ENCODE results near the gene NR2F6. TPM values are rescaled to one million over a fixed set of nuclear protein-coding genes. Genes with fewer than 3 reads are reported as not detected.

NR2F6 gene
- total RNA-seq, 5 donors from 2014 or later (not counting 1 experiment from before 2014, with no cell fraction given) = 0.55 to 6.4 (median 2.8) TPM

DNA sequence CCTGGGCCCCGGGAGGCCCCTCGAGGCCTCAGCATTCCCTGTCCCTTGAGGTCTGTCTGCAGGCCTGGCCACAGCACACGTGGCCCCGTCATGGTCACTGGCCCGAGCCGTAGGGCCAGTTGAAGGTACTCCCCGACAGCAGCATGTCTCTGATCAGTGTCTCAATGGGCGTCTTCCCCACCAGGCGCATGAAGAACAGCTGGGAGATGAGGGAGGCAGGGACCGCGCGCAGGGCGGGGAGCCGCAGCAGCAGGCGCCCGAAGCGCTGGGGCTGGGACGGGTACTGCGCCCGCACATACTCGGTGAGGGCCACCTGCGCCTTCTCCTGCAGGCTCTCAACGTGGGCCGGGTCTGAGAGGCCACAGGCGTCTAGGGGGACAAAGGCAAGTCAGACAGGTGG is 13.5 kb downstream of the NR2F6 start:
- CTCF ChIA-PET = no interaction called here
- Histone ChIP-seq H3K27ac (ENCODE audit: low read length) (no peak overlapping the region), H3K27me3 (replicated peaks in 1 of 2; ENCODE audit: control insufficient read depth in 2 of 2, extremely low read depth in 1 of 2, insufficient read depth in 2 of 2, low read length in 1 of 2) (peaks cover 0 to 2% of the 10 kb centered on the region in 2 experiments), H3K4me1 (ENCODE audit: control insufficient read depth in 1 of 2, extremely low read depth in 1 of 2, insufficient read depth in 2 of 2, low read length in 2 of 2) (peaks cover 6 to 28% of the 10 kb centered on the region in 2 experiments), H3K9me3 (no peaks in the 10 kb centered on the region), H3K4me3 (ENCODE audit: control insufficient read depth in 1 of 2, extremely low read depth in 1 of 2, low read length in 1 of 2) (no peak overlapping the region), H3K36me3 (ENCODE audit: control insufficient read depth in 2 of 2, extremely low read depth in 1 of 2, insufficient read depth in 1 of 2, low read length in 1 of 2) (peaks cover 9 to 15% of the 10 kb centered on the region in 2 donors)
- Mint-ChIP-seq H3K36me3 (no peaks in the 10 kb centered on the region), H3K4me3 (no peak overlapping the region), H3K27ac (no peak overlapping the region), H3K4me1 (peaks cover 7 to 19% (median 16%) of the 10 kb centered on the region in 3 donors), H3K9me3 (no peaks in the 10 kb centered on the region), H3K27me3 (no peaks in the 10 kb centered on the region)
- POLR2A ChIA-PET = no interaction called here
- ATAC-seq (replicated peaks in 1 of 4) (no peak), DNase-seq (no peak)
- WGBS (ENCODE audit: insufficient coverage) = 98% methylated on average over 23 of the region's 25 CpGs

GRCh38 chr19:17229890-17230289 is 15.8 kb downstream of the NR2F6 start:
- CTCF ChIA-PET = no interaction called here
- H3K27me3 Mint-ChIP-seq = no peaks in the 10 kb centered on the region
- POLR2A ChIA-PET = no interaction called here
- no peaks in the 10 kb centered on the region for H3K9me3 Mint-ChIP-seq
- Histone ChIP-seq H3K4me1 (ENCODE audit: control insufficient read depth in 1 of 2, extremely low read depth in 1 of 2, insufficient read depth in 2 of 2, low read length in 2 of 2) (peaks cover 4 to 32% of the 10 kb centered on the region in 2 experiments), H3K9me3 (no peaks in the 10 kb centered on the region), H3K27me3 (replicated peaks in 1 of 2; ENCODE audit: control insufficient read depth in 2 of 2, extremely low read depth in 1 of 2, insufficient read depth in 2 of 2, low read length in 1 of 2) (peaks cover 0 to 2% of the 10 kb centered on the region in 2 experiments), H3K36me3 (ENCODE audit: control insufficient read depth in 2 of 2, extremely low read depth in 1 of 2, insufficient read depth in 1 of 2, low read length in 1 of 2) (peaks cover 9 to 15% of the 10 kb centered on the region in 2 donors), H3K4me3 (ENCODE audit: control insufficient read depth in 1 of 2, extremely low read depth in 1 of 2, low read length in 1 of 2) (no peak overlapping the region), H3K27ac (ENCODE audit: low read length) (no peak overlapping the region)
- no peak overlapping the region for H3K27ac Mint-ChIP-seq
- H3K4me3 Mint-ChIP-seq = no peak overlapping the region
- 77% methylated on average over 3 of the region's 3 CpGs for WGBS (ENCODE audit: insufficient coverage)
- no peaks in the 10 kb centered on the region for H3K36me3 Mint-ChIP-seq
- DNase-seq = no peak
- no peak for ATAC-seq (replicated peaks in 1 of 4)
- H3K4me1 Mint-ChIP-seq = peaks cover 13 to 26% (median 22%) of the 10 kb centered on the region in 3 donors

- H3K4me3 Mint-ChIP-seq = peak overlapping the region in 1 of 3 donors; percentile 91
- ChIA-PET POLR2A (no interaction called here), CTCF (interaction anchor here in 1 of 2 donors (2.3 kb wide), 1 partner anchor 39 kb away, joined by 6 read pairs; the partner anchor contains the start of gene BABAM1)
Observed at GRCh38 chr19:17227798-17228367, 17.8 kb downstream of the NR2F6 start.

DNA sequence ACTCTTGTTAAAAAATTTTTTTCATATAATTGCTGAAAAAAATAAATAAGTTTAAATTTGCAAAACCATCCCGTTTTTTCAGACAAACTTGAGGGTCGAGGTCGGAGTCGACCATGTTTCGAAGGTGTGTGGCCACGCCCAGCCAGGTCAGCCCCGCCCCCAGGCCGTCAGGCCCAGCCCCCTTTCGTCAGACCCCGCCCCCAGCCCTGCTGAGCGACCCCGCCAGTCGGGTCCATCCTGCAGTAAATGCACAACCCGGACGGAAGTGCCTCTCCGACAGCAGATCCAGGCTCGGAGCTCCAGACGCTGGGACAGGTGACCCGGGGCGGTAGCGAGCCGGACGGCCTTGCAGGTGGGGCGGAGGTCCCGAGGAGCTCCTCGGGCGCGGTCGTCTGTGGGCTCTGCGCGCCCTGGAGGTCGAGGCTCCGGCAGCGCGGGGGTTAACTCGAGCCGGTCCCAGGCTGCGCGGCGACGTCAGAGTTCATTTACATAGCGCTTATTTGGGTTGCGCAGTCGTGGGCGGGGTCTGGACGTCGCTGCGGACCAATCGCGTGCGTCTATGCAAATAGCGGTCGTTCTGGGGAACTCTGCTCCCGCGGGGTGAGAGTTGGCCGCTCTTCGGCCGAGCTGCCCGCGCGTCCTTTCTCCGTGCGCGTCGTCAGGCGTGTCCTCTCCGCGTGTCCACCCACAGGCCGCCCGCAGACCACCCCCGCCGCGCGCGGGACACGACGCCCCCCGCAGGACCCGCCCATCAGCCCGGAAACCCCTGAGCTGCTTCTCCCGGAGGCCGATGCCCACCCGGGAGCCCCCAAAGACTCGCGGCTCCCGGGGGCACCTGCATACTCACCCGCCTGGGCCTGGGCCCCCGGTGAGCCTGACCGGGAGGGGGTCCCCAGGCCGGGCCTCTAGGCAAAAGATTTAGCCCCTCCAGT is 19.5 kb downstream of the NR2F6 start, which contains the start of gene OCEL1:
Gene OCEL1 (plus strand): TSS at position 225 of the 932 bp plus-strand sequence. CDS start 22 bp downstream, at position 247.
- peak within 1 kb of the TSS; percentile 79 for H3K27ac ChIP-seq (ENCODE audit: low read length)
- peak within 1 kb of the TSS; percentile 85 to 95 (median 91) for H3K4me3 Mint-ChIP-seq
- no peaks in the 10 kb centered on the region for H3K9me3 Mint-ChIP-seq
- peaks cover 7 to 15% (median 9%) of the 10 kb centered on the region in 3 donors for H3K4me1 Mint-ChIP-seq
- ChIA-PET POLR2A (interaction anchor here in 1 of 2 donors (0.6 to 0.7 kb wide), 2 partner anchors 17 to 843 kb away, joined by 4 to 12 read pairs; no protein-coding TSS in a partner anchor), CTCF (interaction anchor here (0.7 to 2.3 kb wide), 4 partner anchors 11 to 710 kb away, joined by 3 to 6 read pairs (median 4); partner anchors contain the start of genes BABAM1 (in 1 of the 2) and USE1 (in 1 of the 2))
- H3K27me3 ChIP-seq (replicated peaks in 1 of 2; ENCODE audit: control insufficient read depth in 2 of 2, extremely low read depth in 1 of 2, insufficient read depth in 2 of 2, low read length in 1 of 2) = no peaks in the 10 kb centered on the region
- H3K36me3 ChIP-seq (ENCODE audit: control insufficient read depth in 2 of 2, extremely low read depth in 1 of 2, insufficient read depth in 1 of 2, low read length in 1 of 2) = peaks cover 4 to 6% of the 10 kb centered on the region in 2 donors
- H3K4me3 ChIP-seq (ENCODE audit: control insufficient read depth in 1 of 2, extremely low read depth in 1 of 2, low read length in 1 of 2) = peak within 1 kb of the TSS; percentile 60 to 73
- ATAC-seq (replicated peaks in 1 of 4) (peak; percentile 90 to 93 (median 92)), DNase-seq (peak; percentile 90 to 99 (median 95))
- peaks cover 0 to 23% of the 10 kb centered on the region in 2 experiments for H3K4me1 ChIP-seq (ENCODE audit: control insufficient read depth in 1 of 2, extremely low read depth in 1 of 2, insufficient read depth in 2 of 2, low read length in 2 of 2)
- WGBS (ENCODE audit: insufficient coverage) = under 1% methylated on average over 90 of the region's 90 CpGs
- H3K27ac Mint-ChIP-seq = peak within 1 kb of the TSS; percentile 97 to 99
- H3K36me3 Mint-ChIP-seq = no peaks in the 10 kb centered on the region
- H3K27me3 Mint-ChIP-seq = no peaks in the 10 kb centered on the region
- H3K9me3 ChIP-seq = no peaks in the 10 kb centered on the region

More at GRCh38 chr19:17227798-17228367, 17.8 kb downstream of the NR2F6 start:
- Mint-ChIP-seq H3K9me3 (no peaks in the 10 kb centered on the region), H3K27ac (no peak overlapping the region), H3K4me1 (peaks cover 7 to 15% (median 9%) of the 10 kb centered on the region in 3 donors), H3K27me3 (no peaks in the 10 kb centered on the region), H3K36me3 (no peaks in the 10 kb centered on the region)
- DNase-seq = no peak
- no peak overlapping the region for H3K27ac ChIP-seq (ENCODE audit: low read length)
- no peaks in the 10 kb centered on the region for H3K9me3 ChIP-seq
- ATAC-seq (replicated peaks in 1 of 4) = no peak
- peaks cover 9 to 15% of the 10 kb centered on the region in 2 donors for H3K36me3 ChIP-seq (ENCODE audit: control insufficient read depth in 2 of 2, extremely low read depth in 1 of 2, insufficient read depth in 1 of 2, low read length in 1 of 2)
- H3K4me3 ChIP-seq (ENCODE audit: control insufficient read depth in 1 of 2, extremely low read depth in 1 of 2, low read length in 1 of 2) = no peak overlapping the region
- peaks cover 0 to 2% of the 10 kb centered on the region in 2 experiments for H3K27me3 ChIP-seq (replicated peaks in 1 of 2; ENCODE audit: control insufficient read depth in 2 of 2, extremely low read depth in 1 of 2, insufficient read depth in 2 of 2, low read length in 1 of 2)
- H3K4me1 ChIP-seq (ENCODE audit: control insufficient read depth in 1 of 2, extremely low read depth in 1 of 2, insufficient read depth in 2 of 2, low read length in 2 of 2) = peaks cover 0 to 23% of the 10 kb centered on the region in 2 experiments
- 87% methylated on average over 8 of the region's 13 CpGs for WGBS (ENCODE audit: insufficient coverage)

GRCh38 chr19:17225053-17225452 is 20.7 kb downstream of the NR2F6 start:
- ATAC-seq (replicated peaks in 1 of 4) (no peak), DNase-seq (no peak)
- peak overlapping the region in 1 of 2 donors; percentile 73 for H3K4me3 ChIP-seq (ENCODE audit: control insufficient read depth in 1 of 2, extremely low read depth in 1 of 2, low read length in 1 of 2)
- H3K4me3 Mint-ChIP-seq = peak overlapping the region; percentile 55 to 85 (median 61)
- H3K9me3 Mint-ChIP-seq = no peaks in the 10 kb centered on the region
- H3K36me3 ChIP-seq (ENCODE audit: control insufficient read depth in 2 of 2, extremely low read depth in 1 of 2, insufficient read depth in 1 of 2, low read length in 1 of 2) = peaks cover 0 to 6% of the 10 kb centered on the region in 2 donors
- no peak overlapping the region for H3K27ac ChIP-seq (ENCODE audit: low read length)
- H3K4me1 ChIP-seq (ENCODE audit: control insufficient read depth in 1 of 2, extremely low read depth in 1 of 2, insufficient read depth in 2 of 2, low read length in 2 of 2) = peaks cover 0 to 23% of the 10 kb centered on the region in 2 experiments
- no peaks in the 10 kb centered on the region for H3K27me3 Mint-ChIP-seq
- H3K27me3 ChIP-seq (replicated peaks in 1 of 2; ENCODE audit: control insufficient read depth in 2 of 2, extremely low read depth in 1 of 2, insufficient read depth in 2 of 2, low read length in 1 of 2) = no peaks in the 10 kb centered on the region
- ChIA-PET CTCF (no interaction called here), POLR2A (no interaction called here)
- H3K27ac Mint-ChIP-seq = no peak overlapping the region
- no CpG with 5 or more reads among the region's 10 CpGs for WGBS (ENCODE audit: insufficient coverage)
- no peaks in the 10 kb centered on the region for H3K9me3 ChIP-seq
- H3K36me3 Mint-ChIP-seq = no peaks in the 10 kb centered on the region
- peaks cover 7 to 19% (median 12%) of the 10 kb centered on the region in 3 donors for H3K4me1 Mint-ChIP-seq

DNA sequence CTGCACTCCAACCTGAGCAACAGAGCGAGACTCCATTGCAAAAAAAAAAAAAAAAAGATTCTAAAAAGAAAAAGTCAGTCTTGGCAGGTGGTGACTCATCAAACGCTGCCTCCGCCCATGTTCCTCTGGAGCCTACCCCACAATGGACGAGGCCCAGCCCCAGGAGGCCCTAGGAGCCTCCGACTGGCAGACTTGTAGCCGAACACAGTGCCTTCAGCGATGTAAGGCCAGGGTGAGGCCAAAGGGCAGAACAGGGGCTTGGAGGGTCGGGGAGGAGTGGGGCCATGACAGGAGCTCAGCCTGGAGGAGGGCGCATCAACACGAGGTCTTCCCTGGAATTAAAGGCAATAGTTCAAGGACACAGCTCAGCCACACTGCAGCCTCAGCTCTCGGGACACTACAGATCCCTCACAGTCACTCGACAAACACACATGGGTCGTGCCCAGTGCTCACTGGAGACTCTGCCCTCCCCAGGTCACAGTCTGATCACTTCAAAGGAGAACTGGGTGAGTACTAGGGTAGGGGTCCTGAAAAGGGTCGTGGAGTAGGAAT is 25.4 kb downstream of the NR2F6 start:
- 77% methylated on average over 5 of the region's 14 CpGs for WGBS (ENCODE audit: insufficient coverage)
- peaks cover 25% of the 10 kb centered on the region for H3K36me3 Mint-ChIP-seq
- H3K27me3 Mint-ChIP-seq = no peaks in the 10 kb centered on the region
- H3K4me3 Mint-ChIP-seq = no peak overlapping the region
- DNase-seq = peak in 2 of 35 experiments; percentile 12 to 30
- Histone ChIP-seq H3K4me3 (ENCODE audit: control insufficient read depth in 1 of 2, extremely low read depth in 1 of 2, low read length in 1 of 2) (no peak overlapping the region), H3K27ac (ENCODE audit: low read length) (no peak overlapping the region), H3K27me3 (replicated peaks in 1 of 2; ENCODE audit: control insufficient read depth in 2 of 2, extremely low read depth in 1 of 2, insufficient read depth in 2 of 2, low read length in 1 of 2) (no peaks in the 10 kb centered on the region), H3K36me3 (ENCODE audit: control insufficient read depth in 2 of 2, extremely low read depth in 1 of 2, insufficient read depth in 1 of 2, low read length in 1 of 2) (peaks cover 13 to 19% of the 10 kb centered on the region in 2 donors), H3K4me1 (ENCODE audit: control insufficient read depth in 1 of 2, extremely low read depth in 1 of 2, insufficient read depth in 2 of 2, low read length in 2 of 2) (peaks cover 0 to 12% of the 10 kb centered on the region in 2 experiments), H3K9me3 (no peaks in the 10 kb centered on the region)
- no peak overlapping the region for H3K27ac Mint-ChIP-seq
- ChIA-PET POLR2A (interaction anchor here in 1 of 2 donors (0.5 kb wide), 1 partner anchor 872 kb away, joined by 4 read pairs; no protein-coding TSS in a partner anchor), CTCF (interaction anchor here (0.7 kb wide), 2 partner anchors 11 to 40 kb away, joined by 3 read pairs; no protein-coding TSS in a partner anchor)
- H3K9me3 Mint-ChIP-seq = no peaks in the 10 kb centered on the region
- no peak for ATAC-seq (replicated peaks in 1 of 4)
- H3K4me1 Mint-ChIP-seq = peaks cover under 1 to 12% (median 11%) of the 10 kb centered on the region in 3 donors

Measured in T-cell (primary cell).